HepG2 (cell line): ENCODE data around the gene GBE1. TPM values are rescaled to one million over a fixed set of nuclear protein-coding genes. Genes with fewer than 3 reads are reported as not detected.

Source experiments
- DR1 ChIP-seq: sonication (generic); formaldehyde crosslinking; IDR thresholded peaks from 2 replicates; pipeline ENCODE4 v1.8.0; 2021; ENCODE audit warnings: mild to moderate bottlenecking, missing genetic modification reagents, inconsistent platforms
- HNF4G ChIP-seq, 2 experiments: sonication (generic) in 1 of 2; formaldehyde crosslinking in 1 of 2; IDR thresholded peaks; 2 replicates each; pipeline versions ENCODE4 v1.4.0 to v1.6.1; 2011 to 2020; ENCODE audit warnings: borderline replicate concordance in 2 of 2, low read depth in 2 of 2, mild to moderate bottlenecking in 2 of 2, low read length in 1 of 2, missing genetic modification reagents in 1 of 2, moderate library complexity in 1 of 2
- JUN ChIP-seq: sonication (generic); formaldehyde crosslinking; IDR thresholded peaks from 2 replicates; pipeline ENCODE4 v1.4.0; 2020; ENCODE audit warnings: mild to moderate bottlenecking, missing genetic modification reagents
- NKX3-1 ChIP-seq: sonication (generic); formaldehyde crosslinking; IDR thresholded peaks from 2 replicates; pipeline ENCODE4 v1.5.0; 2020; ENCODE audit warnings: missing genetic modification reagents
- TGIF2 ChIP-seq: IDR thresholded peaks from 2 replicates; pipeline ENCODE4 v1.6.1; 2016; ENCODE audit warnings: control low read depth, missing compliant biosample characterization
- ZBTB40 ChIP-seq, 2 experiments: fragments of 450-650 bp in 1 of 2; sonication (generic) in 1 of 2; formaldehyde crosslinking in 1 of 2; IDR thresholded peaks; 2 replicates each; pipeline versions ENCODE4 v1.6.1 to v1.8.0; 2016 to 2022; ENCODE audit warnings: antibody characterized with exemption in 1 of 2, mild to moderate bottlenecking in 1 of 2, missing genetic modification reagents in 1 of 2
- ZFP37 ChIP-seq: sonication (generic); formaldehyde crosslinking; IDR thresholded peaks from 2 replicates; pipeline ENCODE4 v1.4.0; 2020; ENCODE audit warnings: missing genetic modification reagents, borderline replicate concordance
- ZFP62 ChIP-seq: sonication (generic); formaldehyde crosslinking; IDR thresholded peaks from 2 replicates; pipeline ENCODE4 v1.4.0; 2020; ENCODE audit warnings: missing genetic modification reagents
- ZNF251 ChIP-seq: sonication (generic); formaldehyde crosslinking; IDR thresholded peaks from 2 replicates; pipeline ENCODE4 v1.9.0; 2021; ENCODE audit warnings: mild to moderate bottlenecking, missing genetic modification reagents
- ZNF512 ChIP-seq: sonication (generic); formaldehyde crosslinking; IDR thresholded peaks from 2 replicates; pipeline ENCODE4 v1.4.0; 2020; ENCODE audit warnings: mild to moderate bottlenecking, missing genetic modification reagents
- ZNF773 ChIP-seq: sonication (generic); formaldehyde crosslinking; IDR thresholded peaks from 2 replicates; pipeline ENCODE4 v1.4.0; 2020; ENCODE audit warnings: missing genetic modification reagents, borderline replicate concordance
- ZNF775 ChIP-seq: sonication (generic); formaldehyde crosslinking; IDR thresholded peaks from 2 replicates; pipeline ENCODE4 v1.4.0; 2020; ENCODE audit warnings: missing genetic modification reagents, mild to moderate bottlenecking, moderate library complexity, borderline replicate concordance
- ZNF841 ChIP-seq: sonication (generic); formaldehyde crosslinking; IDR thresholded peaks from 2 replicates; pipeline ENCODE4 v1.8.1; 2023; ENCODE audit warnings: missing genetic modification reagents, borderline replicate concordance
- polyA plus RNA-seq, 8 experiments: library from polyadenylated mRNA; depleted of rRNA in 3 of 8; stranded (reverse) in 7 of 8; unstranded in 1 of 8; fragments of >200 nt; fragmentation: Illumina TruSeq in 4 of 8; extraction: Trizol in 4 of 8; gene quantifications; 2 replicates each; pipeline versions ENCODE4 v1.2.1 to v1.2.3, GENCODE V29; 2011 to 2016; ENCODE audit warnings: low read depth in 4 of 8, missing spikeins in 1 of 8, mixed read lengths in 1 of 8; ENCODE audit not compliant: insufficient read depth in 1 of 8
- total RNA-seq, 5 experiments: library from RNA; depleted of rRNA; stranded (reverse); fragments of >200 nt; fragmentation: Illumina TruSeq; extraction: Trizol; gene quantifications; 2 replicates each; pipeline ENCODE4 v1.2.3, GENCODE V29; 2016; ENCODE audit warnings: low read depth in 1 of 5
- TF ChIP-seq, protein P1 (sequence below): sonication (generic); formaldehyde crosslinking; IDR thresholded peaks from 2 replicates; pipeline ENCODE4 v1.4.0; 2020; ENCODE audit warnings: mild to moderate bottlenecking, low read depth, missing genetic modification reagents
- TF ChIP-seq, protein P2 (sequence below): IDR thresholded peaks from 2 replicates; pipeline ENCODE4 v1.6.1; 2016; ENCODE audit warnings: missing genetic modification reagents, missing compliant biosample characterization

Gene GBE1
- total and polyA plus RNA-seq, 2 of the 13 experiments (the other 11 are each of a cell fraction or from before 2014, with no cell fraction given) = 22.9 to 36.1 TPM

GRCh38 chr3:81760924-81761903 is at the start of gene GBE1 (continued):
- TF ChIP-seq ZBTB40 (IDR thresholded peaks at IDR 0.05) (no peak), ZBTB40 (CRISPR knock-in tag; IDR thresholded peaks at IDR 0.05) (peak; percentile 95), HNF4G (IDR thresholded peaks at IDR 0.05; ENCODE audit: borderline replicate concordance, low read depth, low read length) (no peak; the same call in 1 of the 2 replicates), HNF4G (CRISPR knock-in tag; IDR thresholded peaks at IDR 0.05; ENCODE audit: borderline replicate concordance, low read depth) (no peak), DR1 (CRISPR knock-in tag) (peak; percentile 83; the same call in 1 of the 2 replicates), ZNF251 (no peak), ZNF773 (peak; percentile 70; the same call in 1 of the 2 replicates), ZFP62 (CRISPR knock-in tag) (peak; percentile 61; the same call in 1 of the 2 replicates), ZNF841 (CRISPR knock-in tag) (no peak; the same call in 1 of the 2 replicates), NKX3-1 (CRISPR knock-in tag) (peak; percentile 64; the same call in 1 of the 2 replicates), JUN (peak; percentile 58; the same call in 1 of the 2 replicates), ZNF775 (CRISPR knock-in tag) (peak; percentile 57; the same call in 1 of the 2 replicates), TGIF2 (CRISPR knock-in tag) (no peak; the same call in none of the 2 replicates), ZNF512 (no peak), ZFP37 (0 out of 2 replicates have a peak, but pooled peaks have one; percentile 77)
- TF ChIP-seq, protein P1, sequence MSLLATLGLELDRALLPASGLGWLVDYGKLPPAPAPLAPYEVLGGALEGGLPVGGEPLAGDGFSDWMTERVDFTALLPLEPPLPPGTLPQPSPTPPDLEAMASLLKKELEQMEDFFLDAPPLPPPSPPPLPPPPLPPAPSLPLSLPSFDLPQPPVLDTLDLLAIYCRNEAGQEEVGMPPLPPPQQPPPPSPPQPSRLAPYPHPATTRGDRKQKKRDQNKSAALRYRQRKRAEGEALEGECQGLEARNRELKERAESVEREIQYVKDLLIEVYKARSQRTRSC = no peak
- TF ChIP-seq, protein P2, sequence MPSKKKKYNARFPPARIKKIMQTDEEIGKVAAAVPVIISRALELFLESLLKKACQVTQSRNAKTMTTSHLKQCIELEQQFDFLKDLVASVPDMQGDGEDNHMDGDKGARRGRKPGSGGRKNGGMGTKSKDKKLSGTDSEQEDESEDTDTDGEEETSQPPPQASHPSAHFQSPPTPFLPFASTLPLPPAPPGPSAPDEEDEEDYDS (CRISPR knock-in tag) = peak; percentile 96
